ENCODE data around the gene ASB15.
A peak's percentile ranks its signal among the peaks of the same experiment; 100 is the strongest.

ASB15 gene

DNA sequence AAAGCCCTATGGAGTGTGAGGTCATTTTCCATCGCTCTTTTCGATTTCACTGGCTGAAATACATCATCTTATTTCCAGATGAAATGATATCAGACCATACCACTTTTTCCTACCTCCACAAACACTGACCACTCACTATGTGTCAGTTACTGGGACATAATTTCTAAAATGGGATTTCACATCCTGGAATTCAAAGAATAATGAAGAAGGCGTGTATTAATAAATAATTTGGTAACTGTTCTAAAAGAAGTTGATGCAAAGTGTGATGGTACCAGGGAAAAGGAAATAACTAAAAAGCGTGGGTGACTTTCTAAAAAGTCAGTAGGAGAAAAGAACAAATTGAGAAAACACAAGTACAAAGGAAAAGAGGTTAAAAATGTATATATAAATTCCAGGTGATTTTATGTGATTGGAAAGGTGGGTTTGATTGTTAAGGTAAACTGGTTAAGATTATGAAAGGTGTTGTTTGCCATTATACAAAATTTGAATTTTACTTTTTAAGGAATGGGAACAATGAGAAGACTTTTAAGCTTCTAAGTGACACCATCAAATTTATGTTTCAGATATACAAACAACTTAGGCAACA is 43.2 kb upstream of the ASB15 start:
- no peaks in the 10 kb centered on the region; the same call in 1 of the 2 replicates for H3K36me3 ChIP-seq (replicated peaks; ENCODE audit: insufficient read depth, low read length)
- H3K4me2 ChIP-seq (ENCODE audit: low read depth, low read length), result peak overlapping the region; percentile 64
- no peaks in the 10 kb centered on the region for H3F3A ChIP-seq (ENCODE audit: insufficient read depth, low read length)
- peak overlapping the region; percentile 92 for H2AFZ ChIP-seq (ENCODE audit: low read length)
- H4K20me1 ChIP-seq (ENCODE audit: insufficient read depth, low read length), result no peaks in the 10 kb centered on the region
- H3K9me2 ChIP-seq (replicated peaks; ENCODE audit: insufficient read depth, low read length), result no peaks in the 10 kb centered on the region
- TF ChIP-seq, protein P1, sequence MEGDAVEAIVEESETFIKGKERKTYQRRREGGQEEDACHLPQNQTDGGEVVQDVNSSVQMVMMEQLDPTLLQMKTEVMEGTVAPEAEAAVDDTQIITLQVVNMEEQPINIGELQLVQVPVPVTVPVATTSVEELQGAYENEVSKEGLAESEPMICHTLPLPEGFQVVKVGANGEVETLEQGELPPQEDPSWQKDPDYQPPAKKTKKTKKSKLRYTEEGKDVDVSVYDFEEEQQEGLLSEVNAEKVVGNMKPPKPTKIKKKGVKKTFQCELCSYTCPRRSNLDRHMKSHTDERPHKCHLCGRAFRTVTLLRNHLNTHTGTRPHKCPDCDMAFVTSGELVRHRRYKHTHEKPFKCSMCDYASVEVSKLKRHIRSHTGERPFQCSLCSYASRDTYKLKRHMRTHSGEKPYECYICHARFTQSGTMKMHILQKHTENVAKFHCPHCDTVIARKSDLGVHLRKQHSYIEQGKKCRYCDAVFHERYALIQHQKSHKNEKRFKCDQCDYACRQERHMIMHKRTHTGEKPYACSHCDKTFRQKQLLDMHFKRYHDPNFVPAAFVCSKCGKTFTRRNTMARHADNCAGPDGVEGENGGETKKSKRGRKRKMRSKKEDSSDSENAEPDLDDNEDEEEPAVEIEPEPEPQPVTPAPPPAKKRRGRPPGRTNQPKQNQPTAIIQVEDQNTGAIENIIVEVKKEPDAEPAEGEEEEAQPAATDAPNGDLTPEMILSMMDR (IDR thresholded peaks at IDR 0.05; ENCODE audit: low read length), result no peak
- no peak for TF ChIP-seq EZH2phosphoT487 (IDR thresholded peaks at IDR 0.05; ENCODE audit: low read length)
- no peak for TF ChIP-seq EZH2 (optimal IDR thresholded peaks at IDR 0.05; ENCODE audit: low read depth, low read length)
- H3K79me2 ChIP-seq (ENCODE audit: low read length), result peaks cover 38% of the 10 kb centered on the region
- H3K4me3 ChIP-seq (ENCODE audit: low read length), result peak overlapping the region; percentile 90
- H3K27me3 ChIP-seq (replicated peaks; ENCODE audit: insufficient read depth, low read length), result no peaks in the 10 kb centered on the region
- H3K4me1 ChIP-seq (ENCODE audit: low read length), result peaks cover 14% of the 10 kb centered on the region
- DNase-seq, result no peak
- peak overlapping the region; percentile 41; the same call in 1 of the 2 replicates for H3K27ac ChIP-seq (ENCODE audit: low read length)
- no peaks in the 10 kb centered on the region for H3K9me3 ChIP-seq (replicated peaks; ENCODE audit: insufficient read depth, low read length)
- H3K9ac ChIP-seq (ENCODE audit: low read length), result peak overlapping the region; percentile 91; the same call in 1 of the 2 replicates

DNA sequence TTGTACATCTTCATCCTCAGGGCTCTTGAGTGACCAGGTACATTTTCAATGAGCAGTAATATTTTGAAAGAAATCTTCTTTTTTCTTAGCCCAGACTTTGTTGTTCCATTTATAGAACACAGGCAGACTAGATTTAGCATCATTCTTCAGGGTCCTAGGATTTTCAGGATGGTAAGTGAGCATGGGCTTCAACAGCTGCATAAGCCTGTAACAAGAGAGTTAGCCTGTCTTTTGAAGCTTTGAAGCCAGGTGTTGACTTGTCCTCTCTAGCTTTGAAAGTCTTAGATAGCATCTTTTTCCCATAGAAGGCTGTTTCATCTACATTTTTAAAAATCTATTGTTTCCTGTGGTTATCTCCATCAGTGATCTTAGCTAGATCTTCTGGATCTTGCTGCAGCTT is 39.5 kb upstream of the ASB15 start:
- Histone ChIP-seq H3K4me3 (ENCODE audit: low read length) (no peak overlapping the region), H3K27me3 (replicated peaks; ENCODE audit: insufficient read depth, low read length) (no peaks in the 10 kb centered on the region), H3K9me3 (replicated peaks; ENCODE audit: insufficient read depth, low read length) (no peaks in the 10 kb centered on the region), H3K27ac (ENCODE audit: low read length) (no peak overlapping the region), H2AFZ (ENCODE audit: low read length) (no peak overlapping the region), H3K9ac (ENCODE audit: low read length) (no peak overlapping the region), H3K79me2 (ENCODE audit: low read length) (peaks cover 4% of the 10 kb centered on the region), H4K20me1 (ENCODE audit: insufficient read depth, low read length) (no peaks in the 10 kb centered on the region), H3K36me3 (replicated peaks; ENCODE audit: insufficient read depth, low read length) (no peaks in the 10 kb centered on the region), H3F3A (ENCODE audit: insufficient read depth, low read length) (no peaks in the 10 kb centered on the region), H3K9me2 (replicated peaks; ENCODE audit: insufficient read depth, low read length) (no peaks in the 10 kb centered on the region), H3K4me2 (ENCODE audit: low read depth, low read length) (no peak overlapping the region), H3K4me1 (ENCODE audit: low read length) (no peaks in the 10 kb centered on the region)
- no peak for TF ChIP-seq EZH2 (optimal IDR thresholded peaks at IDR 0.05; ENCODE audit: low read depth, low read length)
- no peak for DNase-seq

DNA sequence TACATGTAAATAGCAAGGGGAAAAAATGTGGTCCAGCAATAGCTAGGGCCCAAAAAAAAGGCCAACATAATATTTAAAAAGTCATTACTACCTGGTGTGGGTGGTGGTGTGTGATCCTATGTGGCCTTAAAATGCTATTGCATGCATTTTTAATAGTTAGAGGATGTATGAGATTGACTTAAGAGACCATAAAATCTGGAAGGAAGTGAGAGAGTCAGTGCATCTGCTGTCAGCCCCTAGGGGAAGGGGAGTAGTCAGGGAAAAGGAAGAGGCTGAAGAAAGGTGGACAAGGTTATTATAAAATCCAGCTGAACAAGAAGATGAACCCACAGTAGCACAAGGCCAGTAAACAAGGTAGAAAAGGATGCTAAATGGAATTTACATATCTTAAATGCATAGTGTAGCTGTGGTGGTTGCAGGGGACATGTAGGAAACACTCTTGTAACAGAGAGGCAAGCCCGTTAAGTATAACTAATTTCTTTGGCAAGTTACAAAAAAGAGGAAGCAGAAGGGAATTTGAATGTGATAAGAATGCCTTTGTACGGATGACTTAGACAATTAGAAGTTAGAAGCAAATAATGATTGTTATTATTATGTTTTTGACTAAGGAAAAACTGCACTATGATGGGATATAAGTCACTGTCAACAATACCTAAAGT is 32.1 kb upstream of the ASB15 start:
- H3K79me2 ChIP-seq (ENCODE audit: low read length), result no peaks in the 10 kb centered on the region
- no peak overlapping the region for H2AFZ ChIP-seq (ENCODE audit: low read length)
- no peaks in the 10 kb centered on the region for H4K20me1 ChIP-seq (ENCODE audit: insufficient read depth, low read length)
- no peaks in the 10 kb centered on the region for H3K9me2 ChIP-seq (replicated peaks; ENCODE audit: insufficient read depth, low read length)
- no peak overlapping the region for H3K4me3 ChIP-seq (ENCODE audit: low read length)
- H3F3A ChIP-seq (ENCODE audit: insufficient read depth, low read length), result no peaks in the 10 kb centered on the region
- TF ChIP-seq, protein P1 (IDR thresholded peaks at IDR 0.05; ENCODE audit: low read length), result no peak
- TF ChIP-seq EZH2 (optimal IDR thresholded peaks at IDR 0.05; ENCODE audit: low read depth, low read length), result no peak
- TF ChIP-seq EZH2phosphoT487 (IDR thresholded peaks at IDR 0.05; ENCODE audit: low read length), result no peak
- no peaks in the 10 kb centered on the region for H3K9me3 ChIP-seq (replicated peaks; ENCODE audit: insufficient read depth, low read length)
- no peak overlapping the region for H3K4me2 ChIP-seq (ENCODE audit: low read depth, low read length)
- no peaks in the 10 kb centered on the region for H3K27me3 ChIP-seq (replicated peaks; ENCODE audit: insufficient read depth, low read length)
- H3K27ac ChIP-seq (ENCODE audit: low read length), result no peak overlapping the region
- H3K4me1 ChIP-seq (ENCODE audit: low read length), result no peaks in the 10 kb centered on the region
- DNase-seq, result no peak
- H3K9ac ChIP-seq (ENCODE audit: low read length), result no peak overlapping the region
- no peaks in the 10 kb centered on the region for H3K36me3 ChIP-seq (replicated peaks; ENCODE audit: insufficient read depth, low read length)
